ENCODE data around the gene GPR183.

GRCh38 chr13:99256709-99257108 is 50.5 kb downstream of the GPR183 start:
- TF ChIP-seq CTCF (IDR thresholded peaks at IDR 0.05) (no peak), POLR2AphosphoS5 (IDR thresholded peaks at IDR 0.05; ENCODE audit: low read depth, low read length) (no peak)

Data from Panc1 (cell line).